GM19395 (cell line): ENCODE data around the gene IL6.

Experiments used
- ATAC-seq: cut with Tn5 transposase; IDR thresholded peaks from one replicate; pipeline ENCODE4 v1.9.1; 2021; ENCODE audit warnings: mild to moderate bottlenecking, moderate library complexity; ENCODE audit not compliant: unreplicated experiment

IL6 gene

GRCh38 chr7:22726345-22726906 lies 574 bp upstream of the IL6 start:
- ATAC-seq = peak; percentile 86

- ATAC-seq = no peak
Observed at GRCh38 chr7:22727714-22728035, 675 bp downstream of the IL6 start.

DNA sequence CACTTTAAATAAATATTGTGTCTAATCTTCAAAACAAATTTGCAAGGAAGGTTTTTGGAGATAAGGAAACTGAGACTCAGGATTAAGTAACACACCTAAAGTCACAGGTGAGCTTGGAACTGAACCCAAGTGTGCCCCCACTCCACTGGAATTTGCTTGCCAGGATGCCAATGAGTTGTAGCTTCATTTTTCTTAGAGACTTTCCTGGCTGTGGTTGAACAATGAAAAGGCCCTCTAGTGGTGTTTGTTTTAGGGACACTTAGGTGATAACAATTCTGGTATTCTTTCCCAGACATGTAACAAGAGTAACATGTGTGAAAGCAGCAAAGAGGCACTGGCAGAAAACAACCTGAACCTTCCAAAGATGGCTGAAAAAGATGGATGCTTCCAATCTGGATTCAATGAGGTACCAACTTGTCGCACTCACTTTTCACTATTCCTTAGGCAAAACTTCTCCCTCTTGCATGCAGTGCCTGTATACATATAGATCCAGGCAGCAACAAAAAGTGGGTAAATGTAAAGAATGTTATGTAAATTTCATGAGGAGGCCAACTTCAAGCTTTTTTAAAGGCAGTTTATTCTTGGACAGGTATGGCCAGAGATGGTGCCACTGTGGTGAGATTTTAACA lies 1.5 kb downstream of the IL6 start:
- no peak for ATAC-seq

DNA sequence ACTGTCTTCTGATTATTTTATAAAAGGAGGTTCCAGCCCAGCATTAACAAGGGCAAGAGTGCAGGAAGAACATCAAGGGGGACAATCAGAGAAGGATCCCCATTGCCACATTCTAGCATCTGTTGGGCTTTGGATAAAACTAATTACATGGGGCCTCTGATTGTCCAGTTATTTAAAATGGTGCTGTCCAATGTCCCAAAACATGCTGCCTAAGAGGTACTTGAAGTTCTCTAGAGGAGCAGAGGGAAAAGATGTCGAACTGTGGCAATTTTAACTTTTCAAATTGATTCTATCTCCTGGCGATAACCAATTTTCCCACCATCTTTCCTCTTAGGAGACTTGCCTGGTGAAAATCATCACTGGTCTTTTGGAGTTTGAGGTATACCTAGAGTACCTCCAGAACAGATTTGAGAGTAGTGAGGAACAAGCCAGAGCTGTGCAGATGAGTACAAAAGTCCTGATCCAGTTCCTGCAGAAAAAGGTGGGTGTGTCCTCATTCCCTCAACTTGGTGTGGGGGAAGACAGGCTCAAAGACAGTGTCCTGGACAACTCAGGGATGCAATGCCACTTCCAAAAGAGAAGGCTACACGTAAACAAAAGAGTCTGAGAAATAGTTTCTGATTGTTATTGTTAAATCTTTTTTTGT lies 2.3 kb downstream of the IL6 start:
- ATAC-seq = no peak

DNA sequence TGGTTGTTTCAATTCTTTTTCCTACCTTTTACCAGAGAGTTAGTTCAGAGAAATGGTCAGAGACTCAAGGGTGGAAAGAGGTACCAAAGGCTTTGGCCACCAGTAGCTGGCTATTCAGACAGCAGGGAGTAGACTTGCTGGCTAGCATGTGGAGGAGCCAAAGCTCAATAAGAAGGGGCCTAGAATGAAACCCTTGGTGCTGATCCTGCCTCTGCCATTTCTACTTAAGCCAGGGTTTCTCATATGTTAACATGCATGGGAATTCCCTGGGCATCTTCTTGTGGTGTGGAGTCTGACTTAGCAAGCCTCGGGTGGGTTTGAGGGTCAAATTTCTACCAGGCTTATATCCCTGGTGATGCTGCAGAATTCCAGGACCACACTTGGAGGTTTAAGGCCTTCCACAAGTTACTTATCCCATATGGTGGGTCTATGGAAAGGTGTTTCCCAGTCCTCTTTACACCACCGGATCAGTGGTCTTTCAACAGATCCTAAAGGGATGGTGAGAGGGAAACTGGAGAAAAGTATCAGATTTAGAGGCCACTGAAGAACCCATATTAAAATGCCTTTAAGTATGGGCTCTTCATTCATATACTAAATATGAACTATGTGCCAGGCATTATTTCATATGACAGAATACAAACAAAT lies 3.2 kb downstream of the IL6 start:
- no peak for ATAC-seq

- no peak for ATAC-seq
Observed at GRCh38 chr7:22730921-22731654, 4.1 kb downstream of the IL6 start.

- ATAC-seq = no peak
Observed at GRCh38 chr7:22731766-22732165, 4.8 kb downstream of the IL6 start.

- ATAC-seq = no peak
Observed at GRCh38 chr7:22732556-22733126, 5.6 kb downstream of the IL6 start.

DNA sequence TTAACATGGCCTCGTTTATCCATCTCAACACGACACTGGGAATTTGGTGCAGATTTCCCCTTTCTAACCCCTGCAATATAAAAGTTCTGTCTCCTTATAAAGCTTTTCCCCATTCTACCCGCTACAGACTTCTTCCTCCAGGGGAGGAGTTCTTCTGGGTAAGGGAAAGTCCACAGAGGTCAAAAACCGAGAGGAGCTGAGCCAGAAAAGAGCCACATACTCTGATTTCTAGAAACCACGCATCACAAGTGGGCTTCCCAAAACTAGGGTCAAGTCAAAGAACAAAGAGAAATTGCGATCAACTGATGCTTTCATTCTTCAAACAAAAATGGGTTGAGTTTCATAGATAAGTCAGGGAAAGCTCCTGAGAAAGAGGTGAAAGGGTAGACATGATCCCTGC lies 6.8 kb downstream of the IL6 start:
- ATAC-seq = no peak

DNA sequence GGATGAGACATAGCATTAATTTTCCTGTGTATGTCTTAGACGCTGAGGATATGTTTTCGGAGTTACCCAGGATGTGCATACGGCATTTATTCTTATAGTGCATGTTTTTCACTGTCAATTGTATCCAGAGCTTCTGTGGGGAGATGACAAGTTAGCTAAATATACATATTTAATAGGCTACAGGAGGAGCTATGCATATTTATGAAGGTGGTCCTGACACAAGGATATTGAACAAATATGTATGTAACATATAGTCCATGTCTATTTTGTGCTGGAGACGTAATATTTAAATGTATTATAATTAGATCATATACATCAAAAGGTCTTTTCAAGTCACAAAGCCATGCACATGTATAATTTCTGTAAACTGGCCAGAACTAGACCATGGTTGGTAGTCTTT lies 16.0 kb downstream of the IL6 start:
- ATAC-seq = no peak

GRCh38 chr7:22751341-22751740 lies 24.3 kb downstream of the IL6 start:
- ATAC-seq = no peak

GRCh38 chr7:22757338-22757994 lies 30.5 kb downstream of the IL6 start:
- ATAC-seq = no peak

GRCh38 chr7:22758576-22758975 lies 31.6 kb downstream of the IL6 start:
- no peak for ATAC-seq

GRCh38 chr7:22759721-22760120 lies 32.7 kb downstream of the IL6 start:
- no peak for ATAC-seq

DNA sequence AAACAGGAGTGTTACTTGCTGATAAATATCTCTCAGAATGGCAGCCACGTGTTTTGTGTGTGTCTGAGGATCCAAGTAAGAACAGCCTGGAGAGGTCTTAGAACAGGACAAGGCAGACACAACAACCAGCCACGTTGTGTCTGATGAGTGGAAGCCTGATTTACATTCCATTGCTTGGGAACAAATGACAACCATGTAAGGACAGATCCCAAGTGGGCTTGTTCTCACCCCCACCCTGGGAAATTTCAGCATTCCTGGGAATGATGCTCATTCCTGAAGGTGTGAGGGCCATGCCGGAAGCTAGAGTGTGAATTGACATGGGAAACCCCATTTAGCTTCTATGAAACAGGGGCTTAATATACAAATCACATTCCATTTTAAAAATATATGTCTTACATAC lies 35.9 kb downstream of the IL6 start:
- no peak for ATAC-seq

DNA sequence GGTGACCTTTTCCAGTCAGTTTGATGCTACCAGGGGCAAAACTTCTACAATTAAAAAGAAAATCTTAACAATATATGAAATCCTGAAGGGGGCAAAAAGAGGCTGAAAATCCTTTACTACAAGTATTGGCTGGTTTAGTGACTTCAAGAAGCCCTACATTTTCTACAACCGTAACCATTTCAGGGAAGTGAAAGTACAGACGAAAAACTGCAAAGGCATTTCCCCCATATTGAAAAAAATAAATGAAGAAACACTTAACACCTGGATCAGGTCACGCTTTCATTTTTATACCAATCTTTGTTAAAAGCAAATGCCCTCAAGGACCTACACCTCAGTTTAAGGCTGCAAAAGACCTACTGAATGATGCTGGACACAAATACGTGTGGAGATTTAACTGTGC lies 38.6 kb downstream of the IL6 start:
- peak; percentile 94 for ATAC-seq

- ATAC-seq = no peak
Observed at GRCh38 chr7:22771194-22771871, 44.3 kb downstream of the IL6 start.

GRCh38 chr7:22771872-22772228 lies 44.9 kb downstream of the IL6 start:
- no peak for ATAC-seq

DNA sequence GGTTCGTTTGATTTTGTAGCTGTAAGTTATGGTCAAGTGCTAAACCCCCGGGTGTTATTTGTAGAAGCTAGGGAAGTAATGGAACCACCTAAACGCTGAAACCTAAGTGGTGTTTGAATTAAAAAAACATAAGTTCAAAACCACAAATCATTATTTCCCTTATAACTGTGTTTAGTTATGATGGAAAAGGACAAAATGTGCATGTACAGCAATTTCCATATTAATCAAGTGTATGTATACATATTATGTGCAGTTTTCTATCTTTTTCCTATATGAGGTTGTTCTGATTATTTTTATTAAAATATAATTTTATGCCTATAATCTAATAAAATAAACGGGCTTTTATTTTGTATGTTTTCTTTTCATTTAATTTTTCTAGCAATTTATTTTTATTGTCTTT lies 45.9 kb downstream of the IL6 start:
- ATAC-seq = no peak

DNA sequence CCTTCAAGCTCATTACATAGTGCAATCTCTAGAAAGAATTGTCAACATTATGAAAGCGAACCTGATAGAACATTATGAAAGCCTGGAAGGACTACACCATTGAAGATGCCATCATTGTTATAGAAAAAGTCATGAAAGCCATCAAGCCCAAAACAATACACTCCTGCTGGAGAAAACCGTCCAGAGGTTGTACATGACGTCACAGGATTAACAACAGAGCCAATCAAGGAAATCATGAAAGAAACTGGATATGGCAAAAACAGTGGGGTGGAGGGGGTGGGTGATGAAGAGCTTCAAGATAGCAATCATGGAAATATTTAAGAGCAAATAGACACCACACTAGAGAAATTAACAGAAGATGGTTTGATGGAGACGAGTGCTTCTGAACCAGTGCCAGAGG lies 50.0 kb downstream of the IL6 start:
- no peak for ATAC-seq
